DOHH2 (cell line): ENCODE measurements around the gene PCBP3.

Source experiments
- EZH2phosphoT487 ChIP-seq: fragments of 200-600 bp; sonication (generic); IDR thresholded peaks from 2 replicates; pipeline ENCODE4 v1.6.1; 2017; ENCODE audit warnings: borderline replicate concordance, mild to moderate bottlenecking, antibody characterized with exemption, low read length, moderate library complexity, mixed read lengths
- TF ChIP-seq, protein P1 (sequence below): fragments of 200-600 bp; sonication (generic); IDR thresholded peaks from one replicate; pipeline ENCODE4 v1.5.1; 2014; ENCODE audit warnings: antibody characterized with exemption, mild to moderate bottlenecking, low read depth, low read length; ENCODE audit not compliant: poor library complexity, severe bottlenecking

DNA sequence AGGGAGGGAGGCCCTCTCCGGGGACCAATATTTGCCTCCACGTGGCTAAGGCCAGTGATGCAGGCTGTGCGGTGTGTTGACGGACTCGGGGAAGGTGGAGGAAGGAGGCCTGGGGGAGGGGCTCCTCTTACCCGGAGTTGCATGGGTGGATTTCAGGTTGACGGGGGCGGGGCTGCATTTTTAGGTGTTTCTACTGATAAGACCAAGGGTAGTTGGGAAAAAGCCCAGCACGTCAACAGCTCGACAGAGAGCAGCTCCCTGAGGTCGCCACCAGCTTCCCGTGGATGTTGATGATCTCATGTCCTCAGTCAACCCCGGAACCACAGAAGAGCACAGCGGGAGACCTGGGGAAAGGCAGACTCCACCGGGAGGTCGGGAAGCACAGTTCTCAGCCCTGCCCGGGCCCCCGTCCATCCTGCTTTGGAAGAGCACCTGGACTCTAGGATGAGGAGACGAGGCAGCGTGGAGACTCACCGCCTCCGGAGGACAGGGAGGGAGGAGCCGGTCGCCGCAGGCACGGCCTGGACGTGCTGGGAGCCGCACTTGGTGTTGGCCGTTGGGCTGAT lies 305.1 kb downstream of the PCBP3 start:
- TF ChIP-seq, protein P1, sequence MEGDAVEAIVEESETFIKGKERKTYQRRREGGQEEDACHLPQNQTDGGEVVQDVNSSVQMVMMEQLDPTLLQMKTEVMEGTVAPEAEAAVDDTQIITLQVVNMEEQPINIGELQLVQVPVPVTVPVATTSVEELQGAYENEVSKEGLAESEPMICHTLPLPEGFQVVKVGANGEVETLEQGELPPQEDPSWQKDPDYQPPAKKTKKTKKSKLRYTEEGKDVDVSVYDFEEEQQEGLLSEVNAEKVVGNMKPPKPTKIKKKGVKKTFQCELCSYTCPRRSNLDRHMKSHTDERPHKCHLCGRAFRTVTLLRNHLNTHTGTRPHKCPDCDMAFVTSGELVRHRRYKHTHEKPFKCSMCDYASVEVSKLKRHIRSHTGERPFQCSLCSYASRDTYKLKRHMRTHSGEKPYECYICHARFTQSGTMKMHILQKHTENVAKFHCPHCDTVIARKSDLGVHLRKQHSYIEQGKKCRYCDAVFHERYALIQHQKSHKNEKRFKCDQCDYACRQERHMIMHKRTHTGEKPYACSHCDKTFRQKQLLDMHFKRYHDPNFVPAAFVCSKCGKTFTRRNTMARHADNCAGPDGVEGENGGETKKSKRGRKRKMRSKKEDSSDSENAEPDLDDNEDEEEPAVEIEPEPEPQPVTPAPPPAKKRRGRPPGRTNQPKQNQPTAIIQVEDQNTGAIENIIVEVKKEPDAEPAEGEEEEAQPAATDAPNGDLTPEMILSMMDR = no peak
- no peak for TF ChIP-seq EZH2phosphoT487
